ENCODE measurements around the gene OR2M2. TPM values are rescaled to one million over a fixed set of nuclear protein-coding genes. Genes with fewer than 3 reads are reported as not detected.

OR2M2 gene
- total and polyA plus RNA-seq, 3 experiments from 2014 or later = not detected

DNA sequence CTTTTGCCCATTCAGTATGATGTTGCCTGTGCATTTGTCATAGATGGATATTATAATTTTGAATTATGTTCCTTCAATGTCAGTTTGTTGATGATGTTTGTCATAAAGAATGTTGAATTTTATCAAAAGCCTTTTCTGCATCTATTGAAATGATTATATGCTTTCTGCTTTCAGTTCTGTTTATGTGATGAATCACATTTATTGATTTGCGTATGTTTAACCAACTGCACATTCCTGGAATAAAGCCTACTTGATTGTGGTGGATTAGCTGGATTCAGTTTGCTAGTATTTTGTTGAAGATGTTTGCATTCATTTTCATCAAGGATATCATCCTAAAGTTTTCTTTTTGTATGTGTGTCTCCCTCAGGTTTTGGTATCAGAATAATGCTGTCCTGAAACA lies 50.9 kb downstream of the OR2M2 start:
- no peaks in the 10 kb centered on the region for H3K36me3 Mint-ChIP-seq
- H3K4me3 Mint-ChIP-seq = no peak overlapping the region
- no peaks in the 10 kb centered on the region for H3K9me3 ChIP-seq (ENCODE audit: low read length)
- no peak for DNase-seq
- no peak overlapping the region for H3K27ac Mint-ChIP-seq
- POLR2A ChIA-PET = no interaction called here
- no peak overlapping the region for H3K4me3 ChIP-seq (ENCODE audit: low read length)
- CTCF ChIA-PET = no interaction called here
- H3K27me3 Mint-ChIP-seq = no peaks in the 10 kb centered on the region
- no peaks in the 10 kb centered on the region for H3K27me3 ChIP-seq (ENCODE audit: insufficient read depth, low read length, poor library complexity, severe bottlenecking)
- H3K27ac ChIP-seq (ENCODE audit: low read depth, low read length) = no peak overlapping the region
- no peaks in the 10 kb centered on the region for H3K4me1 ChIP-seq (ENCODE audit: insufficient read depth, low read length)
- no peaks in the 10 kb centered on the region for H3K36me3 ChIP-seq (ENCODE audit: insufficient read depth, low read length)
- H3K4me1 Mint-ChIP-seq = no peaks in the 10 kb centered on the region
- H3K9me3 Mint-ChIP-seq = peaks cover 0 to 11% (median 4%) of the 10 kb centered on the region in 5 donors

- no peak overlapping the region for H3K27ac ChIP-seq (ENCODE audit: low read depth, low read length)
- no peaks in the 10 kb centered on the region for H3K4me1 Mint-ChIP-seq
- H3K9me3 Mint-ChIP-seq = peaks cover 0 to 11% (median 4%) of the 10 kb centered on the region in 5 donors
- H3K36me3 ChIP-seq (ENCODE audit: insufficient read depth, low read length) = no peaks in the 10 kb centered on the region
- no peak overlapping the region for H3K4me3 Mint-ChIP-seq
- no peak for DNase-seq
- CTCF ChIA-PET = no interaction called here
- H3K4me1 ChIP-seq (ENCODE audit: insufficient read depth, low read length) = no peaks in the 10 kb centered on the region
- no peak overlapping the region for H3K27ac Mint-ChIP-seq
- no peaks in the 10 kb centered on the region for H3K36me3 Mint-ChIP-seq
- H3K9me3 ChIP-seq (ENCODE audit: low read length) = no peaks in the 10 kb centered on the region
- POLR2A ChIA-PET = no interaction called here
- no peak overlapping the region for H3K4me3 ChIP-seq (ENCODE audit: low read length)
- H3K27me3 ChIP-seq (ENCODE audit: insufficient read depth, low read length, poor library complexity, severe bottlenecking) = no peaks in the 10 kb centered on the region
- no peaks in the 10 kb centered on the region for H3K27me3 Mint-ChIP-seq
Observed at GRCh38 chr1:248229360-248229908, 54.8 kb downstream of the OR2M2 start.

Other genes with a start within 250 kb of the OR2M2 start
- not detected for gene OR2AJ1, start 249.9 kb upstream of the OR2M2 start, total RNA-seq
- gene OR2AJ1, start 249.9 kb upstream of the OR2M2 start, polyA plus RNA-seq = not detected
- not detected for gene OR2L8, start 226.0 kb upstream of the OR2M2 start, total RNA-seq
- gene OR2L8, start 226.0 kb upstream of the OR2M2 start, polyA plus RNA-seq = not detected
- not detected for gene OR2AK2, start 209.6 kb upstream of the OR2M2 start, total RNA-seq
- not detected for gene OR2AK2, start 209.6 kb upstream of the OR2M2 start, polyA plus RNA-seq
- not detected for gene OR2L5, start 161.2 kb upstream of the OR2M2 start, total RNA-seq
- gene OR2L5, start 161.2 kb upstream of the OR2M2 start, polyA plus RNA-seq = not detected
- gene OR2L2, start 144.8 kb upstream of the OR2M2 start, total RNA-seq = not detected
- not detected for gene OR2L2, start 144.8 kb upstream of the OR2M2 start, polyA plus RNA-seq
- not detected for gene OR2L3, start 128.0 kb upstream of the OR2M2 start, total RNA-seq
- gene OR2L3, start 128.0 kb upstream of the OR2M2 start, polyA plus RNA-seq = not detected
- not detected for gene OR2L13, start 79.6 kb upstream of the OR2M2 start, total RNA-seq
- gene OR2L13, start 79.6 kb upstream of the OR2M2 start, polyA plus RNA-seq = not detected
- gene OR2M5, start 29.7 kb upstream of the OR2M2 start, total RNA-seq = not detected
- not detected for gene OR2M5, start 29.7 kb upstream of the OR2M2 start, polyA plus RNA-seq
- gene OR2M3, start 22.4 kb downstream of the OR2M2 start, total RNA-seq = not detected
- gene OR2M3, start 22.4 kb downstream of the OR2M2 start, polyA plus RNA-seq = not detected
- gene OR2M4, start 56.6 kb downstream of the OR2M2 start, total RNA-seq = not detected
- gene OR2M4, start 56.6 kb downstream of the OR2M2 start, polyA plus RNA-seq = not detected
- not detected for gene OR2T33, start 103.2 kb downstream of the OR2M2 start, total RNA-seq
- not detected for gene OR2T33, start 103.2 kb downstream of the OR2M2 start, polyA plus RNA-seq
- not detected for gene OR2T12, start 128.6 kb downstream of the OR2M2 start, total RNA-seq
- not detected for gene OR2T12, start 128.6 kb downstream of the OR2M2 start, polyA plus RNA-seq
- gene OR2M7, start 149.7 kb downstream of the OR2M2 start, total RNA-seq = not detected
- not detected for gene OR2M7, start 149.7 kb downstream of the OR2M2 start, polyA plus RNA-seq
- gene OR14C36, start 174.0 kb downstream of the OR2M2 start, total RNA-seq = not detected
- not detected for gene OR14C36, start 174.0 kb downstream of the OR2M2 start, polyA plus RNA-seq
- gene OR2T4, start 186.8 kb downstream of the OR2M2 start, total RNA-seq = not detected
- gene OR2T4, start 186.8 kb downstream of the OR2M2 start, polyA plus RNA-seq = not detected
- not detected for gene OR2T6, start 200.9 kb downstream of the OR2M2 start, total RNA-seq
- gene OR2T6, start 200.9 kb downstream of the OR2M2 start, polyA plus RNA-seq = not detected
- gene OR2T1, start 228.2 kb downstream of the OR2M2 start, total RNA-seq = not detected
- gene OR2T1, start 228.2 kb downstream of the OR2M2 start, polyA plus RNA-seq = not detected

Measured in CD8-positive, alpha-beta memory T cell (primary cell).